Natural killer cell (primary cell): Measurements from ENCODE around the gene MAG. TPM values are rescaled to one million over a fixed set of nuclear protein-coding genes. Genes with fewer than 3 reads are reported as not detected.

Source experiments
- ATAC-seq, 3 donors: fragments of 150-1000 bp in 2 of 3; fragments of 200-7000 bp in 1 of 3; cut with Tn5 transposase; 1 replicate in 1 of 3; 2 replicates in 2 of 3; pipeline ENCODE4 v1.10.0; 2021; ENCODE audit warnings: mild to moderate bottlenecking in 2 of 3, moderate library complexity in 2 of 3
- DNase-seq, 2 donors: peaks; one replicate each; pipeline versions ENCODE4 v3.0.0 to v3.0.0-alpha.2; 2013 to 2021; ENCODE audit warnings: mixed read lengths in 1 of 2
- H3K27ac ChIP-seq: one replicate; pipeline ENCODE4 v1.5.1; 2013; ENCODE audit warnings: mild to moderate bottlenecking, low read length
- H3K27me3 ChIP-seq: one replicate; pipeline ENCODE4 v1.6.1; 2013; ENCODE audit warnings: low read length; ENCODE audit not compliant: control insufficient read depth, insufficient read depth
- H3K36me3 ChIP-seq: one replicate; pipeline ENCODE4 v1.6.1; 2013; ENCODE audit warnings: low read length; ENCODE audit not compliant: control insufficient read depth, insufficient read depth
- H3K4me1 ChIP-seq: one replicate; pipeline ENCODE4 v1.6.1; 2013; ENCODE audit warnings: low read length; ENCODE audit not compliant: control insufficient read depth, insufficient read depth
- H3K4me3 ChIP-seq: one replicate; pipeline ENCODE4 v1.5.1; 2013; ENCODE audit warnings: low read length
- H3K9me3 ChIP-seq: one replicate; pipeline ENCODE4 v1.6.1; 2013; ENCODE audit warnings: low read length; ENCODE audit not compliant: control insufficient read depth, insufficient read depth
- H3K27ac Mint-ChIP-seq, 2 donors: one replicate each; pipeline ENCODE4 v1.8.0; 2022; ENCODE audit warnings: mild to moderate bottlenecking in 2 of 2, mixed read lengths in 2 of 2, moderate library complexity in 1 of 2
- H3K27me3 Mint-ChIP-seq, 2 donors: one replicate each; pipeline ENCODE4 v1.8.0; 2022; ENCODE audit warnings: low read depth in 2 of 2, mixed read lengths in 2 of 2
- H3K36me3 Mint-ChIP-seq: one replicate; pipeline ENCODE4 v1.8.0; 2022; ENCODE audit warnings: mixed read lengths
- H3K4me1 Mint-ChIP-seq, 2 donors: one replicate each; pipeline ENCODE4 v1.8.0; 2022; ENCODE audit warnings: mixed read lengths in 2 of 2
- H3K4me3 Mint-ChIP-seq: one replicate; pipeline ENCODE4 v1.8.0; 2022; ENCODE audit warnings: mild to moderate bottlenecking, moderate library complexity, mixed read lengths
- H3K9me3 Mint-ChIP-seq, 2 donors: one replicate each; pipeline ENCODE4 v1.8.0; 2022; ENCODE audit warnings: mixed read lengths in 2 of 2
- WGBS: methylation state at CpG from one replicate; pipeline ENCODE4 v1.1.7; 2013; ENCODE audit warnings: missing lambda C conversion rate; ENCODE audit not compliant: insufficient coverage; 5-methylcytosine and 5-hydroxymethylcytosine counted together
- intact Hi-C: fragments of 100-400 bp; cut with micrococcal nuclease; formaldehyde crosslinking; loops from one replicate; pipeline ENCODE4 v1.14.2; 2022
- total RNA-seq, 4 donors: library from RNA; stranded (reverse); fragments of 120-200 nt in 1 of 4; gene quantifications; one replicate each; pipeline versions ENCODE4 v1.2.3 to v1.2.4, GENCODE V29; 2013 to 2022
- TF ChIP-seq, protein P1 (sequence below): fragments of 200-600 bp; IDR thresholded peaks from one replicate; pipeline ENCODE4 v1.8.0; 2022; ENCODE audit warnings: antibody characterized with exemption

MAG gene
- total RNA-seq, 3 donors from 2014 or later (not counting 1 experiment from before 2014, with no cell fraction given), result not detected

DNA sequence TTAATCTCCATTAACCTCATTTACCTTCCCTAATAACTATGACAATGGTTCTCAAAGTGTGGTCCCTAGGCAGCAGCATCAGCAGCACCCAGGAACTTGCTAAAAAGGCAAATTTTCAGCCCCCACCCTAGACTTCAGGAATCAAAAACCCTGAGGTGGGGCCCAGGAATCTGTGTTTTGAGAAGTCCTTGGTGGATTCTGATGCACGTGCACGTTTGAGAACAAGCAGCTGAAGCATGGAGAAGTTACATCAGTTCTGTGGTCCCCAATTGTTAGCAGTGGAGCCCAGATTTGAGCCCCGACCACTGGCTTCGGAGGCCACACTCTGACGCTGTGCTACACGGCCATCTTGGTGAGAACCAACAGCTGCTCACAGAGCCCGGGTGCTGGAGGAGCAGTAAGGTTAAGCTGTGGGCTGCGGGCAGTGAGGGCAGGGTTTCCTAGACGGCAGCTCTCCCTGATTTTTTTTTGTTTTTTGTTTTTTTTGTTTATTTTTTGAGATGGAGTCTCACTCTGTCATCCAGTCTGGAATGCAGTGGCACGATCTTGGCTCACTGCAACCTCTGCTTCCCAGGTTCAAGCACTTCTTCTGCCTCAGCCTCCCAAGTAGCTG, 23.0 kb downstream of the MAG start:
- TF ChIP-seq, protein P1, sequence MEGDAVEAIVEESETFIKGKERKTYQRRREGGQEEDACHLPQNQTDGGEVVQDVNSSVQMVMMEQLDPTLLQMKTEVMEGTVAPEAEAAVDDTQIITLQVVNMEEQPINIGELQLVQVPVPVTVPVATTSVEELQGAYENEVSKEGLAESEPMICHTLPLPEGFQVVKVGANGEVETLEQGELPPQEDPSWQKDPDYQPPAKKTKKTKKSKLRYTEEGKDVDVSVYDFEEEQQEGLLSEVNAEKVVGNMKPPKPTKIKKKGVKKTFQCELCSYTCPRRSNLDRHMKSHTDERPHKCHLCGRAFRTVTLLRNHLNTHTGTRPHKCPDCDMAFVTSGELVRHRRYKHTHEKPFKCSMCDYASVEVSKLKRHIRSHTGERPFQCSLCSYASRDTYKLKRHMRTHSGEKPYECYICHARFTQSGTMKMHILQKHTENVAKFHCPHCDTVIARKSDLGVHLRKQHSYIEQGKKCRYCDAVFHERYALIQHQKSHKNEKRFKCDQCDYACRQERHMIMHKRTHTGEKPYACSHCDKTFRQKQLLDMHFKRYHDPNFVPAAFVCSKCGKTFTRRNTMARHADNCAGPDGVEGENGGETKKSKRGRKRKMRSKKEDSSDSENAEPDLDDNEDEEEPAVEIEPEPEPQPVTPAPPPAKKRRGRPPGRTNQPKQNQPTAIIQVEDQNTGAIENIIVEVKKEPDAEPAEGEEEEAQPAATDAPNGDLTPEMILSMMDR, result no peak
- no peaks in the 10 kb centered on the region for H3K36me3 Mint-ChIP-seq
- H3K4me3 Mint-ChIP-seq, result no peak overlapping the region
- 82% methylated on average over 10 of the region's 10 CpGs for WGBS
- Histone ChIP-seq H3K9me3 (no peaks in the 10 kb centered on the region), H3K4me1 (peaks cover 35% of the 10 kb centered on the region), H3K27me3 (no peaks in the 10 kb centered on the region), H3K27ac (no peak overlapping the region), H3K36me3 (no peaks in the 10 kb centered on the region), H3K4me3 (no peak overlapping the region)
- intact Hi-C loops, result no loop called here
- peaks cover 0 to 8% of the 10 kb centered on the region in 2 donors for H3K4me1 Mint-ChIP-seq
- DNase-seq, result no peak
- ATAC-seq, result no peak
- no peaks in the 10 kb centered on the region for H3K9me3 Mint-ChIP-seq
- no peak overlapping the region for H3K27ac Mint-ChIP-seq
- peaks cover 0 to 10% of the 10 kb centered on the region in 2 donors for H3K27me3 Mint-ChIP-seq

DNA sequence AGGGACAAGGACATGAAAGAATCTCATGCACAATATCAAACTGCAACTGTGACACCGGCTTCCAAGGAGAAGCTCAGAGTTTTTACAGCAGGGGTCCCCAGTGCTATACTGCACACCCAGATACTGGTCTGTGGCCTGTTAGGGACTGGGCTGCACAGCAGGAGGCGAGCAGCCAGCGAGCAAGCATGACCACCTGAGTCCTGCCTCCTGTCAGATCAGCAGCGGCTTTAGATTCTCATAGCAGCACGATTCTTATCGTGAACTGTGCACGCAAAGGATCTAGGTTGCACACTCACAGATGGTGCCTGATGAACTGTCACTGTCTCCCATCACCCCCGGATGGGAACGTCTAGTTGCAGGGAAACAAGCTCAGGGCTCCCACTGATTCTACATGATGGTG, 23.9 kb downstream of the MAG start:
- TF ChIP-seq, protein P1, result no peak
- Mint-ChIP-seq H3K4me1 (peaks cover 0 to 8% of the 10 kb centered on the region in 2 donors), H3K36me3 (no peaks in the 10 kb centered on the region), H3K27me3 (peaks cover 0 to 10% of the 10 kb centered on the region in 2 donors), H3K4me3 (no peak overlapping the region), H3K9me3 (no peaks in the 10 kb centered on the region), H3K27ac (no peak overlapping the region)
- Histone ChIP-seq H3K27ac (no peak overlapping the region), H3K27me3 (no peaks in the 10 kb centered on the region), H3K9me3 (no peaks in the 10 kb centered on the region), H3K4me1 (peaks cover 44% of the 10 kb centered on the region), H3K36me3 (no peaks in the 10 kb centered on the region), H3K4me3 (no peak overlapping the region)
- 89% methylated on average over 9 of the region's 9 CpGs for WGBS
- intact Hi-C loops, result no loop called here
- DNase-seq (no peak), ATAC-seq (no peak)

DNA sequence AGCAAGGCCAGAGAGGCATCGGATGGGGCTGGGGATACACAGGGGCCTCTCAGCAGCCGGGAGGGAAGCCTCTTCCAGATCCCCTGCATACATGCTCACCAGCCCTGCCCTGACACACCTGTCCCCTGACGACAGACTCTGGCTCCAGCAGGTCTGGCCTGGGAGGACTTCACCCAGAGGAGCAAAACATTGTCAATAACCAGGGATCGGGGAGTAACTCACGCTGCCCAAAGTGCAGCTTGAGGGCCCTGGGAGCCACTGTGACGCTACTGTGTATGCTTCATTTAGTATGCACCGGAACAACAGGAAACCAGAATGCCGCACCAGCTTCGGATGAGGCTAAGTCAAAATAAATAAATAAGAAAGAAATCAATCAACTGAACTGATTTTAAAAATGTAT, 24.6 kb downstream of the MAG start:
- Histone ChIP-seq H3K4me1 (peaks cover 46% of the 10 kb centered on the region), H3K27ac (peak overlapping the region; percentile 51), H3K36me3 (no peaks in the 10 kb centered on the region), H3K27me3 (no peaks in the 10 kb centered on the region), H3K9me3 (no peaks in the 10 kb centered on the region), H3K4me3 (no peak overlapping the region)
- Mint-ChIP-seq H3K36me3 (no peaks in the 10 kb centered on the region), H3K9me3 (no peaks in the 10 kb centered on the region), H3K4me1 (peaks cover 0 to 8% of the 10 kb centered on the region in 2 donors), H3K27ac (no peak overlapping the region), H3K4me3 (no peak overlapping the region), H3K27me3 (peaks cover 0 to 10% of the 10 kb centered on the region in 2 donors)
- intact Hi-C loops, result no loop called here
- 85% methylated on average over 7 of the region's 9 CpGs for WGBS
- DNase-seq (no peak), ATAC-seq (no peak)
- TF ChIP-seq, protein P1, result no peak
